Nephron (organoid): Measurements from ENCODE around the gene IDH3B.

Experiments
- H3K27ac Mint-ChIP-seq, 3 experiments: 2 replicates each; pipeline ENCODE4 v1.8.0; 2020; ENCODE audit warnings: mixed read lengths in 3 of 3, mild to moderate bottlenecking in 2 of 3, moderate library complexity in 1 of 3
- H3K27me3 Mint-ChIP-seq: 2 replicates; pipeline ENCODE4 v1.8.0; 2021; ENCODE audit warnings: low read depth, mild to moderate bottlenecking, moderate library complexity, mixed read lengths
- H3K36me3 Mint-ChIP-seq: 2 replicates; pipeline ENCODE4 v1.8.0; 2020; ENCODE audit warnings: low read depth, mixed read lengths
- H3K4me1 Mint-ChIP-seq: 2 replicates; pipeline ENCODE4 v1.8.0; 2020; ENCODE audit warnings: mixed read lengths
- H3K4me3 Mint-ChIP-seq, 3 experiments: 2 replicates each; pipeline ENCODE4 v1.8.0; 2020; ENCODE audit warnings: mild to moderate bottlenecking in 3 of 3, mixed read lengths in 3 of 3, moderate library complexity in 2 of 3
- H3K9me3 Mint-ChIP-seq: 2 replicates; pipeline ENCODE4 v1.8.0; 2020; ENCODE audit warnings: mixed read lengths
- TF ChIP-seq, protein P1 (sequence below), 3 experiments: fragments of 200-600 bp; sonication (generic); IDR thresholded peaks; one replicate each; pipeline ENCODE4 v1.5.0; 2021; ENCODE audit warnings: antibody characterized with exemption in 3 of 3; ENCODE audit not compliant: unreplicated experiment in 3 of 3

The IDH3B gene

GRCh38 chr20:2612073-2612472, 51.9 kb downstream of the IDH3B start:
- no peaks in the 10 kb centered on the region for H3K4me1 Mint-ChIP-seq
- TF ChIP-seq, protein P1, sequence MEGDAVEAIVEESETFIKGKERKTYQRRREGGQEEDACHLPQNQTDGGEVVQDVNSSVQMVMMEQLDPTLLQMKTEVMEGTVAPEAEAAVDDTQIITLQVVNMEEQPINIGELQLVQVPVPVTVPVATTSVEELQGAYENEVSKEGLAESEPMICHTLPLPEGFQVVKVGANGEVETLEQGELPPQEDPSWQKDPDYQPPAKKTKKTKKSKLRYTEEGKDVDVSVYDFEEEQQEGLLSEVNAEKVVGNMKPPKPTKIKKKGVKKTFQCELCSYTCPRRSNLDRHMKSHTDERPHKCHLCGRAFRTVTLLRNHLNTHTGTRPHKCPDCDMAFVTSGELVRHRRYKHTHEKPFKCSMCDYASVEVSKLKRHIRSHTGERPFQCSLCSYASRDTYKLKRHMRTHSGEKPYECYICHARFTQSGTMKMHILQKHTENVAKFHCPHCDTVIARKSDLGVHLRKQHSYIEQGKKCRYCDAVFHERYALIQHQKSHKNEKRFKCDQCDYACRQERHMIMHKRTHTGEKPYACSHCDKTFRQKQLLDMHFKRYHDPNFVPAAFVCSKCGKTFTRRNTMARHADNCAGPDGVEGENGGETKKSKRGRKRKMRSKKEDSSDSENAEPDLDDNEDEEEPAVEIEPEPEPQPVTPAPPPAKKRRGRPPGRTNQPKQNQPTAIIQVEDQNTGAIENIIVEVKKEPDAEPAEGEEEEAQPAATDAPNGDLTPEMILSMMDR (IDR thresholded peaks at IDR 0.05; ENCODE audit: unreplicated experiment in 3 of 3): no peak

DNA sequence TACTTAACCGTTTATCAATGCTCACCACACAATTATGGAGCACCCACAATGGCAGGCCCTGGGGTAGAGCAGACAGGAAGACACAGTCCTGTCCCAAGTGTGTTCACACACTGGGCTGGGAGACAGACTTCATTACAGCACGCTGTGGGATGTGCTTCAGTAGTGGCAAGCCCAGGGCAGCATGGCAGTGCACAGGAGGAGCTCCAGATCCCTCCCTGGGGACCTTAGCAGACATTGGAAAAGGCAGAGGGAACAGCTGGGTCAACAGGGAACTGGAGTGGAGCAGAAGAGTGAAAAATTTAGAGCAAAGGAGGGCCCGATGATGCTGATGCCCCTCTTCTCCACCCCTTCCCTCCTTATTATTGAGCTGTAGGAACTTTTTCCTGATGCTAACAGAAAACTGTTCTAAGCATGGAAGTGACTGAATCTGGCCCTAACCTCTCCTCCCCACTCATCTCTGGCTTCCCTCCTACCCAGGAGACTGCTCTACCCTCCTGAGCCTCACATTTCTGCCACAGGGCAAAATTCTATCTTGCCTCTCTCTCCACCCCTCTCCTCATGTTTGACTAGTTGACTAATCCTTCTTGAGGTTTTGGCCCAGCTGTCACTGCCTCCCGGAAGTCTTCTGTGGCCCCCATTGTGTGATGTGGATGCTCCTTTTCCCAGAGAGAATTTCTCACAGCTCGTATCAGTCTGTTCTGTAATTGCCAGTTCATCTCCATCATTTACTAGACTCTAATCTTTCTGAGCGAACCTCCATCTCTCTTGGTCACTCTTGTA, 52.9 kb downstream of the IDH3B start:
- Mint-ChIP-seq H3K4me1 (no peaks in the 10 kb centered on the region), H3K27me3 (peaks cover 10% of the 10 kb centered on the region), H3K4me3 (no peak overlapping the region), H3K9me3 (peaks cover 13% of the 10 kb centered on the region), H3K36me3 (peaks cover 3% of the 10 kb centered on the region), H3K27ac (no peak overlapping the region)
- TF ChIP-seq, protein P1 (IDR thresholded peaks at IDR 0.05; ENCODE audit: unreplicated experiment in 3 of 3): no peak

More at GRCh38 chr20:2612073-2612472, 51.9 kb downstream of the IDH3B start:
- Mint-ChIP-seq H3K36me3 (peaks cover 3% of the 10 kb centered on the region), H3K27ac (no peak overlapping the region), H3K27me3 (peaks cover 13% of the 10 kb centered on the region), H3K4me3 (no peak overlapping the region), H3K9me3 (peaks cover 12% of the 10 kb centered on the region)

DNA sequence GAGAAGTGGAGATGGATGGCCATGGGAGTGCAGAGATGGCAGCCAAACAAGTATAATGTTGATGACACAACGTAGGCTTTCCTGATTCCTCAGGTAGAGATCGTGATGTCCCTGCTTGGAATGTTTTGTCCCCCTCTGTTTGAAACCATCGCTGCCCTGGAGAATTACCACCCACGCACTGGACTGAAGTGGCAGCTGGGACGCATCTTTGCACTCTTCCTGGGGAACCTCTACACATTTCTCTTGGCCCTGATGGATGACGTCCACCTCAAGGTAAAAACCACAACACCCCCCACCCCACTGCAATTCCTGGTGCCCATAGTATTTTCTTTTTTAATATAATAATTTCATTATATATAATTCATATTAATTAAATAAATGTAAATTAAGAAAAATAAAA, 53.7 kb downstream of the IDH3B start:
- H3K9me3 Mint-ChIP-seq: peaks cover 11% of the 10 kb centered on the region
- H3K4me3 Mint-ChIP-seq: no peak overlapping the region
- H3K27ac Mint-ChIP-seq: no peak overlapping the region
- peaks cover 16% of the 10 kb centered on the region for H3K27me3 Mint-ChIP-seq
- no peaks in the 10 kb centered on the region for H3K4me1 Mint-ChIP-seq
- peaks cover 3% of the 10 kb centered on the region for H3K36me3 Mint-ChIP-seq
- TF ChIP-seq, protein P1 (IDR thresholded peaks at IDR 0.05; ENCODE audit: unreplicated experiment in 3 of 3): no peak
